NCI-H1105 treated with DMSO at 0.1 percent for 48 hours (cell line): ENCODE data around the gene MYO1D.
"Not testable (repeated sequence)": the region's sequence is repeated elsewhere in the genome, so short reads cannot be mapped to it uniquely, and the experiment has no call there.

Experiments
- DNase-seq: peaks from one replicate; lab custom pipeline; 2025; lab: John Stamatoyannopoulos, UW

Gene MYO1D

DNA sequence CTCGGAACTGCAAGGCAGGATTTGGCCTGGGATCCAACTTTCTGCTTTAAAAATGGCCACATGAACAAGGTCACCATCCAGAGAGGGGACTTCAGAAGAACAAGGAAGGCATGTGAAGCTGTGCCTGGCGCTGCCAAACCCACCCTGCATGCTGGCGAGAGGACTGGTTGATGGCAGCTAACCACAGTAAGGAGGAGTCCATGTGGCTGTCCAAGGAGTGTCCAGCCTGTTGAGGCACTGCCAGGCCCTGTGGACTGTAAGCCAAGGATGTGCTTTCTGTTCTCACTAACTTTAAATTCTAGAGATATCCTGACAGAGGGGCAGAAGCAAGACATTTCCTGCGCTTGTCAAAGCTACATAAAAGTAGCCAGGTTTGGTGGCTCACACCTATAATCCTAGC lies 349.8 kb downstream of the MYO1D start:
- no peak for DNase-seq

GRCh38 chr17:32525122-32525521 lies 351.8 kb downstream of the MYO1D start:
- DNase-seq = no peak

- not testable (repeated sequence) for DNase-seq
Observed at GRCh38 chr17:32524553-32524880, 352.4 kb downstream of the MYO1D start.

DNA sequence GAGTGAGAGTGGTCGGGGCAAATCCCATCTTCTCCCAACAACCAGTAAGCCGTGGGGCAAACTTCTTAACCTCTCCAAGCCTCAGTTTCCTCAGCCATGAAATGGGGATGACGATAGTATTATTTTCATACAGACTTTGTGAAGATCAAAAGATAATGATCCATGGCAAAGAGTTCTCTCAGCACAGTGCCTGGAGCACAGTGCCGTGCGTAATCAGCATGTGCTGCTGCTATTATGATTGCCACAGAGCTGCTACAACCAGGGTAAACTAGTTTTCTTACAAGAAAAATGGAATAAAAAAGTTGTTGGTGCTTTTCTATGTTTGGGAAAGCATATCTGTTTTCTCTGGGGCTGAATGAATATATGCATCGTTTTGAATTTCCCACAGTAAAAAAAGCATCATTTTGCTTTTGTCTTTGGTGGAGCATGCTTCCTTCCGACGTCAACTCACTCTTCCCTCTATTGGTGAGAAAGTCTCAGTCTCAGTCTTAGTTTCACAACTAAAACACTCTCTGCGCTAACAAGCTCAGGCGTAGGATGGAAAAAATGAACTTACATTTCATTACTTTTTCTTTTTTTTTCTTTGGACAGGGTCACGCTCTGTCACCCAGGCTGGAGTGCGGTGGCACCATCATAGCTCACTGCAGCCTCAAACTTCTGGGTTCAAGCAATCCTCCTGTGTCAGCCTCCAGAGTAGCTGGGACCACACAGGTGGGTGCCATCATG lies 352.9 kb downstream of the MYO1D start:
- no peak for DNase-seq

DNA sequence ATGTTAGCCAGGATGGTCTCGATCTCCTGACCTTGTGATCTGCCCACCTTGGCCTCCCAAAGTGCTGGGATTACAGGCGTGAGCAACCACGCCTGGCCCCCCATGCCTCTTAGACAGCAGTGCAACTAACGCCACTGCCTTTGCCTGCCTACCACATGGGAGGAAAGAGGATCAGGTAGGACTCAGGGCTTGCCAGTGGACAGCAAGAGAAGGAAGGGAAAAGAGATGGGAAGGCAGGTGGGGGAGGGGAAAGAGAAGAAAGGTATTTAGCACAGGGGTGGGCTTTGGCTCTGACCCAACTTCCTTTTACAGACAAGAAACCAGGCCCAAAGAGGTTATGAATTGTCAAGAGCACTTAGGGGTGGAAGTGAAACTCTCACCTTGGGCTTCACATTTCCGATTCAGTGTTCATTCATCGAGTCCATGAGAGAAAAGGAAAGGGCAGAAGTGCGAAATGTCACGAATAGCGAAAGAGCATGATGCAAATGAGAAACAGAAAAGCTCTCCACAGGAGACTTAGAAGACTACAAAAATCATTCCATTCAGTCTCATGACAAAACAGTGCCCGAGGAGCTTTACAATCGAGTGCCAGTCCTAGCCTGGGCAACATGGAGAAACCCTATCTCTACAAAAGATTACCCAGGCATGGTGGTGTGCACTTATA lies 353.8 kb downstream of the MYO1D start:
- DNase-seq = no peak

DNA sequence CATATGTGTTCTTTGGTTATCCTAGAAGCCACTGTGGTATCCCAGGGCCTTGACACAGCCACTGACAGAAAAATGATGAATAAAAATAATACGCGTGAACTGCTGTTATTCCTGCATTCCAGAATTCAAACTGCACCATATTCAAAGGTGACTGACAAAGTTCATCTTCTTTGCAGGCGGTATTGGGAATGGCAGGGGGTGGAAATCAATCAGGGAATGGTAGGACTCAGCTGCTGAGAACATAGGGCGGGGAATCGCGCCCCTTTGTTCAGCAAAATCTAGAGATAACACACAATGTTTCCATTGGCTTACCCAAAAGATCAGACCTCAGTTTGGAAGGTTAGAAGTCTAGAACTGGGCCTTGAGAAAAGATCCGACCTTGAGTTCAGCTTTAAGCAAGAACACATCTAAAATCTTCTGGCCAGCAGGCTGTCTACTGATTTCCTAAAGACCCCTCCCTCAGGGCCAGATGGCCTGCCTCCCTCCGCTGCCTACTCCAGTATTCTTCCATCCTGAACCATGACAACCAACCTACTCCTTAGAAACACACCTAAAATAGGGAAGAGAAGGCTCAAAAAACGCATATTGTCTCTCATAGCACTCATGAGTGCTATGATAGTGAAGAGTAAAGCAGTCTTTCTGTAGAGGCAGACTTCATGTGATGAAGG lies 356.1 kb downstream of the MYO1D start:
- no peak for DNase-seq

- no peak for DNase-seq
Observed at GRCh38 chr17:32520104-32520701, 356.7 kb downstream of the MYO1D start.

DNA sequence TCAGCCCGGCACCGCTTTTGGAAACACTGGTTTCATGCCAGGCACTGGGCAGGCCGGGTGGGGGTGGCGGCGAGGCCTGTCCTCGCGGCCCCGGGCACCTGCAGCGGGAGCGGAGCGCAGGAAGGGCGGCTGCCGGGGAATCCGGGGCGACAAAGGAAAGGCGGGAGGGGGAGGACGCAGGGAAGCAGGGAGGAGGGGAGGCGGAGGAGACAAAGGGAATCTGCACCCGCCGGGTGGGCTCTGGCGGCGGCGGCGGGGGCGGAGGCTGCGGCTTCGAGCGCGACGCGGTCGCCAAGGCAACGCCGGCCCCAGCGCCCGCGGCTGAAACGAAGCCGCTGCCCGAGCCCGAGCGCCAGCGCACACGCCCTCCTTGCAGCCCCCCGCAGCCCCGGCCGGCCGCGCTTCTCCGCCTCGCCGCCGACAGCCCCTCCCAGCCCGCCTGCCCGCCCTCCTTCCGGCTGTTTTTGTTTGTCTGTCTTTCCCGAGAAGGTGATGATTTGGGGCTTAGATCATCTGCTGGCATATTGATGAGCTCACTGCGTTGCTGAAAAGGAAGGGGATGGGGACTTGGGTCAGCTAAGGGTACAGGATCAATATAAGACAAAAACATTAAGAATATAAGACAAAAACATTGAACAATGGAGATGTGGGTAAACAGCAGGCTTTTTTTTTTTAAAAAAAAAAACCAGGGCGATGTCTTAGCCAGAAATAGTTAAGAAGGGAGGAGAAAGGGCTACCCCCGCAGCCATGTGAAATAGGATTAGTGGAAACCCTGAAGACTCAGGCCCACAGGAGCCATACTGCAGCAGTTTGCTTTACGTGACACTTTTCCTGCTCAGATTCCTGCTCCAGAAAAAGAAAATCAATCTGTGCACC lies 357.5 kb downstream of the MYO1D start:
- peak; percentile 81 for DNase-seq

DNA sequence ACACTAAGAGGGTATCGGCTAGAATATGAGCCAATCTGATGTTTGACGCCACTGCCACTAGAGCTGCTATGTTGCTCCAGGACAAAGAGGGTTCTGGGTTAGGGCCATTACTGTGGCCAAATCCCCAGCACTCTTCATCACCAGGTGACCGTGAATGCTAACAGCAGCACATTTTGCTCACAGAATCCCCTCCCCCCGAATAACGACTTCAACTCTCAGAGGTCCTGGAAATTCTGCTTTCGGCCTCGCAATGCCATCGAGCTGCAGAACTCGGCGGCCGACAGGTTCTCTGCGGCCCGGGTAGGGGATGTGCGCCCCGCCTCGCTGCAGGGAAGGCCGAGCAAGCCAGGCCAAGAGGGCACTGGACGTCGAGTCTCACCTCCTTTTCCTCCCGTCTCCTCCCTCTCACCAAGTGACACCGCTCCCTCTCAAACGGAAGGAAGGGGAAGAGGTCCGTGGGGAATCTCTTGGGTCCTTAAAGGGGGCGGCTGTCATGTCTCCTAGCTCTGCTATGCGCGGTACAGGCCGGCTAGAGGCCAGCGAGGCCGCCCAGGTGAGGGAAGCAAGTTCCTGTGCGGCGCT lies 358.2 kb downstream of the MYO1D start:
- DNase-seq = no peak

DNA sequence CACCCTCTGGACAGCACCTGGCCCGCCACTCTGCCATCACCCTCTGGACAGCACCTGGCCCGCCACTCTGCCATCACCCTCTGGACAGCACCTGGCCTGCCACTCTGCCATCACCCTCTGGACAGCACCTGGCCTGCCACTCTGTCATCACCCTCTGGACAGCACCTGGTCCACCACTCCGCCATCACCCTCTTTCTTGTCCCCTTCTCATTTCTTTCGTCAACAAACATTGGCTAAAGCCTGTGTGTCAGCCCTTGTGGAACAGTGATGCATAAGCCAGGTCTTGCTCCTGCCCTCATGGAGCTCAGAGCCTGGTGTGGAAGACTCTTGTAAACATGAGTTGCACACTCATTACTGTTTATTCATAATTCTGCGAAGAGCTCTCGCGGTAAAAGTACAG lies 358.9 kb downstream of the MYO1D start:
- DNase-seq = no peak

DNA sequence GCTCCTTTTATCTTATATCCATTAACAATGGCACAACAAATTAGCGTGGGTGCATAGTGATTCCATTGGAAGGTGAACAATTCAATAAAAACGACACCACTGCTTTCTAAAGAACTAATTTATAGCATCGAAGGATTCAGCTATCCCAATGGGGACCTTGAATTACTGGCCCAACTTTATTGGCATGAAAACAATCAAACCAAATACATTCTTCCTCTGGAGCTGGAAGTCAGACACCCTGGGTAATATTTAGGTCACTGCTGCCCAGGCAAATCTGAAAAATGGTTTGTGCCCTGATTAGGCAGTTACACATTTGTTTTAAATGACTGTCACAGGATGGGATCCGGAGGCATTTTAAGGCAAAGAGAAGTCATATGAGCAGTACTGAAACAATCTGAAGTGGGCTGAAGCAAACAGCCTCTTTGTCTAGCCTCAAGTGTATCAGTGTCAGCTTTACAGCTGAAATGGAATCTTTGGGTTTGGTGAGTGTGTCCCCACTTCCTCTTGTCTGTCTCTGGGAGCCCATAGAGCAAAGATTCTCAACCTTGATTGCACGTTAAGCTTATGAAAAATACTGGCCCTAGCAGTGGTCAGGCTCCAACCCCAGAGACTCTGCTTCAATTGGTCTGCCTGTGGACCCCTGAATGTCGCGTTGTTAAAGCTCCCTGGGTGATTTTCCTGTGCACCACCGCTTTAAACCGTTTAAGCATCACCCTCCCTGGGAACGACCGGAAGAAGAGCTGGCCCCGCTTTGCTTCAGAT lies 359.8 kb downstream of the MYO1D start:
- no peak for DNase-seq

DNA sequence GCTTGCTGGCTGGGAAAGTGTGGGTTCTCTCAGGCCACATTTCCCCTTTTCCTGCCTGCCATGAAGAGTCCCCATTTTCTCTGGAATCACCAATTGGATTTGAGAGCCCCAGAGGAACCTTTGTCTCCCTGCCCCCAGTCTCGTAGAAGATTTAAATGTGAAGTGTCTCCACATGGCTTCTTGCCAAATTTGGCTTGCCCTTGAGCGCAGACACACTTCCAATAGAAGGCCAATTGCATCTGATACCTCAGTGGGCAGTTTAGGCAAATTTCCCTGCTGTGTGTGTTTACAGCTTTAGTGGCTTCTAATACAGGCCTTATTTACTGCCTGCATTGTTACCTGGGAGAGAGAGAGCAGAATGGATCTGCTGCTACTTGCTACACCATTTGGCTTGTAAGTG lies 360.5 kb downstream of the MYO1D start:
- DNase-seq = peak; percentile 90

DNA sequence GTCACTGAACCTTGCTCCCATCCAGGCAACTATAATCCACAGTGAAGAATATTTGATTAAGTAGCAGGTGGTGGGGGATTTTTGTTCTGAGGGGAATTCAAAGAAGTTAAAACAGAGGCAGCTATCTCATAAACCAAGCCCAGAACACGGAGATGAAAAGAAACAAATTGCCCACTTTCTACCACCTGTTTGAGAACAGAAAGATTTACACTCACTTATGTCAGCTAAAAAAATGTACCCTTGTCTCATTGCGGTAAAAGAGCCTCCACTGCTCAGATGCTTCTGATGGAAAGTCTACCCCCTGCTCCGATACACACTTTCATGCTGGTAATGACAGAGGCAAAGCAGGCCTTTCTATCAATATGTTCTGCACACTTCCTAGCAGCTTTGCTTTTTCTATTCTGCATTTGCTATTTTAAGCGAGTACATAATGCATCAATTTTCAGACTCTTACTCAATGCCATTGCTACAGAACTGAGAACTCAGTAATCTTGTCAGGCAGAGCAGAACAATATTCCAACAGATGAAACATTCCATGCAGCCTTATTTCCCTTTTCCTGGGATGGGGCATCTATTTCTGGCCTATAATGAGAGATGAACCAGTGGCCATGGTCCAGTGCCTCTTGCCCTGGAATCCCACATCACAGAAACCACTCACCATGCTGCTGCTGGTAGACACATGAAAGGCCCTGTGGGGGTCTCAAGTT lies 361.1 kb downstream of the MYO1D start:
- DNase-seq = no peak

GRCh38 chr17:32514606-32515005 lies 362.3 kb downstream of the MYO1D start:
- DNase-seq = no peak

DNA sequence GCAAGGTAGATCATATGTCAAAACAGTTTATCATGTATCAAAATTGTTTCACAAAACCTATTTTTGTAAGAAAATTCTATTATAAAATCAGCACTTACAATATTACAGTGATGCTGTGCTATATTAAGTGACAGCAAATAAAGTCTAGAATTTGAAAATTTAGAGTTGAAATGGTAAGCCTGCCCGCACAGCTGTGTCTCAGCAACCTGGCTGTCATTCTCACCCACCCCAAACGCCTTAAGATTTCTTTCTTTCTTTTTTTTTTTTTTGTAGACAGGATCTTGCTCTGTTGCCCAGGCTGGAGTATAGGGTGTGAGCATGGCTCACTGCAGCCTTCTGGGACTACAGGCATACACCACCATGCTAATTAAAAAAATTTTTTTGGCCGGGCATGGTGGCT lies 363.3 kb downstream of the MYO1D start:
- DNase-seq = no peak

GRCh38 chr17:32512328-32512727 lies 364.6 kb downstream of the MYO1D start:
- no peak for DNase-seq

DNA sequence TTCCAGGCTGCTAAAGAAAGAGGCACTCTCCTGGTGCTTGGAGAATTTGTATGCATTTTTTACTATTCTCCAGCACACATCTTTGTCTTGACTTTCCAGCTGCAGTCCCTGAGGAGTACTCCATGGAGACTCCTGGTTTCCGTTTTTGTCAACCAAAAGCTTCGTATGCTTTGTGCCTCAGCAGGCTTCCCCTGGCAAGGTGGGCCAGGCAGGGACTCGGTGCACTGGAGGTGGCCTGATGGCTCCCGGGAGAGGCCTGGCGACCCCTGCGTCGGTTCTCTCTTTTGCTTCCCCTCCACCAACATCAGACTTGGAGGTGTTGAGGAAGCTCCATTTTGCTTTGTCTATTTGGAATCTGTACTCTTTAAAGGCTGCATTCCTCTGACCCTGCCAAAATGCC lies 366.5 kb downstream of the MYO1D start:
- no peak for DNase-seq

DNA sequence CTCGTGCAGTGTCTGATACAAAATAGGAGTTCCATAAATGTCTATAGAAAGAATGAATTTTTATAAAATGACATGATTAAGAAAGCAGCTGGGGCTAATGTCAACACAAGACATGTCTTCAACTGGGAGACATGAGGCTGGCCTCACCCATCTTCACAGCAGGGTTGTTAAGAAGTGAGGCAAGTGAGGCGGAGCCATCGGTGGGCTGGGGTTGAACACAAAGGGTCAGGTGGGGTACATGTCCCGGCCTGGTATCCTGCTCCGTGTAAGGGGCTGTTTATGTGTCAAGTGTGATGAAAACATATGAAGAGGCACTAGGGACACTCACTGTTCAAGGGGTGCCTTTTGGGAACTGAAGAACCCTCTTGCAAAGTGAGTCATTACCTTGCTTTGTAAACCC lies 368.0 kb downstream of the MYO1D start:
- no peak for DNase-seq

DNA sequence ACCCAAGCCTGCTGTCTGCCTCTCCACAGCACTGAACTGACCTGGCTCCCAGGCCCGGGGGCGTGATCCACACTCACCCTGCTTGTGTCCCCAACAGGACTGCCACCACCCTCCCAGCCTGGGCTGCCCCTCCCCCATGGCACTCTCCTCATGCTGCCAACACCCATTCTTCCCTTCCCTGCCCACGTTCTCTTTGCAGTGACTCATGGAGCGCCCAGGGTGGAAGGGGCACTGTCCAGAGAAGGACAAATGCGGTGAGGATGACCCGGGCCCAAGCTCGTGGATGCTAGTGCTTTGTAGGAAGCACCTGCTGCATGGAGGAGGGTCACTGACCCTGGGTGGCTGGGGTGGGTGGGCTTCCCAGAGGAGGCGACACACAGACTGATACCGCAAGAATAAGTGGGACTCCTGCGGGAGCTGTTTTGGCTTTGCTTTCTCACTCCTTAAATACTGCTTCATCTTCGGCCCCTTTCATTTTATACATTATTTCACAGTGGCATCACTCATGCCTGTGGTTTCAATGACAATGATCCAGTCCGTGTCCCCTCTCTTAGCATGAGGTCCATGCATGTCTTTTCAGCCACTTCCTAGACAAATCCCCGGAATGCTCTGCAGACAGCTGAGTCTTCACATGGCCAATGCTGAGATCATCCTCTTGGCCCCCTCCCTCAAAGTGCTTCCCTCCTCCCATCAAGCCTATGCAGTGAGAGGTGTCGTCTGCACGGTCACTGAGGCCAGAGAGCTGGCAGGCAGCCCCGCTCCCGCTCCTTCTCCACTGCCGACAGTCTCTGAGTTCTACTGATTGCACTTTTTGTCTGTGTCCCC lies 372.5 kb downstream of the MYO1D start:
- DNase-seq = no peak
